Erythroblast (primary cell): ENCODE data around the gene LRRC14B.

Experiments
- DNase-seq, 2 experiments: peaks; one replicate each; lab custom pipeline; 2025; lab: John Stamatoyannopoulos, UW
- GATA1 ChIP-seq: IDR thresholded peaks from 2 replicates; pipeline ENCODE4 v1.6.1; 2011; ENCODE audit warnings: low read depth, mild to moderate bottlenecking, control low read depth, low read length, moderate library complexity
- POLR2A ChIP-seq: IDR thresholded peaks from 2 replicates; pipeline ENCODE4 v1.6.1; 2011; ENCODE audit warnings: mild to moderate bottlenecking, low read length

Gene LRRC14B

DNA sequence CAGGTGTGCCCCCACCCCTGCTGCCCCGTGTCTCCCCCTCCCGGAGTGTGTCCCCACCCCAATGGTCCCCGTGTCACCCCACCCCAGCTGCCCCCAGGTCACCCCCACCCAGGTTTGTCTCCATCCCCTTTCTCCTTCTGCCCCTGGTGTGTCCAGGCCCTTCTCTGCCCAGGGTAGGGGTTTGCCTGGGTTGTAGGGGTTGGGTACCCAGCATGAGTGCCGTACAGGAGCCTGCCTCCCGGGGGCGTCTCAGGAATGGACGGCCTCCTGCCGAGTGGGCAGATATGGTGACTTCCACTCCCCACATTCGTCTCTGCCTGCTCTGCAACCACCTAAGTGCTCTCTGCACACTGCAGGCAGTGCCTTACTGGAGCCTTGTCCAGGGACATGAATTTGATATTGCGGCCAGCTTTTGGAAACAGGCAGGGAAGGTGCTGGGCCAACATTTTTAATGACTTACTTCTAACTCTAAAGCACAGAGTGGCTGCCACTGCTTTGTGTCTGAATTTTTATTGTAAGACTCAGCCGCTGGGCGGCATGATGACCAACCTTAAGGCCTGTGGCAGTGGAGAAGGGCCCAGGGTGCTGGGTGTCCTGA is 6.7 kb downstream of the LRRC14B start:
- no peak for DNase-seq
- TF ChIP-seq GATA1: no peak
- no peak for TF ChIP-seq POLR2A

DNA sequence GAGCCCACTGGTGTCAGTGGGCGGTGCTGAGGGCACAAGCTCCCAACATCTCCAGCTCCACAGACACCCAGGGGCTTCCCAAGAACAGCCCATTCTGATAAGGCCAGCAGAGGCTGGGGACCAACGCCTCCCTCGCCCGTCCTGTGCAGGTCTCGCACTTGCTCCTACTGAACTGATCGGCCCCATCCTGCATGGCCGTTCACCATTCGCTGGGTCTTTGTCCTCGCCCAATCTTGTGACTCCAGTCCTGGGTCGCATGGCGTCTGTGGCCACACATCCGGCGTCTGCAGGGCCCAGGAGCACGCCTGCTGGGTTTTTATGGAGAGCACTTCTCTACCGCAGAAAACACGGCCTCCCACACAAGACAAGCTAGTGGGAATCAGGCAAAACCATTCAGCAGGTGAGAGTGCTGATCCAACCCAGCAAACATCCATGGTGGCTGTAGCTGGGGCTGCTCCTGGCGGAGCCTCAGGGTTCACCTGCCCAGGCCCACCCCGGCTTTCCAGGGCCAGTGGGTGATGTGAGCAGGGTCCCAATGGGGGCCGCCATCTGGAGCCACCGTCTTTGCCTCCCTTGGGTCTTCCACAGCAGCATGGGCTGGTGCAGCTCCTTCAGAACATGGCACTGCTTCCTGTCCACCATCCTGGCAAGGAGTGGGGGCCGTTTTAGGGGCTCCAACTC is 7.4 kb downstream of the LRRC14B start:
- no peak for DNase-seq

GRCh38 chr5:199197-199949 is 8.1 kb downstream of the LRRC14B start:
- TF ChIP-seq POLR2A (no peak), GATA1 (no peak)
- DNase-seq: no peak

More for the DNA sequence above, 7.4 kb downstream of the LRRC14B start:
- TF ChIP-seq GATA1: no peak
- no peak for TF ChIP-seq POLR2A

GRCh38 chr5:199950-200645 is 8.8 kb downstream of the LRRC14B start:
- TF ChIP-seq POLR2A: no peak
- TF ChIP-seq GATA1: no peak
- no peak for DNase-seq

- no peak for DNase-seq
Measured at GRCh38 chr5:200985-201384, 9.7 kb downstream of the LRRC14B start.

DNA sequence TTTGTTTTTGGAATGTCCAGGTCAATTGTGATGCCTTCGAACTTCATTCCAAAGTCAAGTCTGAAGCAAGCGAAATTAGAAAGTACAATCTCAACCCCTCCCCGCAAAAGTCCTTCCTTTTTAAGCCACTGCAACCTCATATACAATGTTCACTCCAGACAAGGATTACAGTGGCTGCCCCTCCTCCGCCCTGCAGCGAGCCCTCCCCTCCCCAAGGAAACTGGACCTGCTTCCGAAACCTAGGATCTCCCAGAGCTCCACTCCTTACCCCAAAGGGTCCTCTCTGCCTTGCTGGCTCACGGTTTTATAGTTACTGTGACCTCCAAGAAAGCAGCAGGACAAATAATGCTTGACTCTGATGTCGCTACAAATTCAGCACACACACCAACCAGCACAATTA is 10.4 kb downstream of the LRRC14B start:
- no peak for TF ChIP-seq GATA1
- no peak for DNase-seq

More at GRCh38 chr5:200985-201384, 9.7 kb downstream of the LRRC14B start:
- TF ChIP-seq POLR2A (no peak), GATA1 (no peak)

DNA sequence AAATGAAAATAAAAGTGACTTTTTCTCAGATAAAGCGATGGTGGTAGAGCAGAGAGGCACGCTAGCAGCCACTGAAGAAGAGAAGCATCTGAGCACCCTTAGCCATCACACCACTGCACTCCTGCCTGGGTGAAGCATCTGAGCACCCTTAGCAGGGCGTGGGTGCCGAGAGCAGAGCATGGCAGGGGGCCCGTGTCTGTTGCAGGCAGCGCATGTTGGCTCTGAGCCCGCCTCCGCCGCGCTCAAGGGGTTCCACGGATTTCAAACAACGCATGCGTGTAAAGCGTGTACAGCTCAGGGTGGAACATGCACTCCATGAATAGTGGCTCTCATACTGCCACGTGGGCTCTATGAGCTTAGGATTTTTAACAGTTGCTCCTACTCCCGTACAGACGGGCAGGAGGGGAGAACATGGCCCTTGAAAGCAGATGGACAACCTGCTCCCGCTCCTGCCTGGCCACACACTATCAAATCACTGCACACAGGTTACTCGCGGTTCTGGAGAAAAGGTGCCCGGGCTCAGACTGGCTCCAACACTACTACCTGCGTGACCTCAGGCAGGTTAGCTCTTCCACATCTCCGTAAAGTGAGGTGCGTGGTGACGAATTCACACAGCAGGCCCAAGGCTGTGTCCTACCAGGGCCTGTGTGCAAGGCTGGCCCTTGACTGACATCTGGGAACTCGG is 12.1 kb downstream of the LRRC14B start:
- TF ChIP-seq POLR2A: no peak
- no peak for TF ChIP-seq GATA1
- no peak for DNase-seq

- no peak for DNase-seq
- TF ChIP-seq GATA1: no peak
- TF ChIP-seq POLR2A: no peak
Measured at GRCh38 chr5:204001-204400, 12.7 kb downstream of the LRRC14B start.

DNA sequence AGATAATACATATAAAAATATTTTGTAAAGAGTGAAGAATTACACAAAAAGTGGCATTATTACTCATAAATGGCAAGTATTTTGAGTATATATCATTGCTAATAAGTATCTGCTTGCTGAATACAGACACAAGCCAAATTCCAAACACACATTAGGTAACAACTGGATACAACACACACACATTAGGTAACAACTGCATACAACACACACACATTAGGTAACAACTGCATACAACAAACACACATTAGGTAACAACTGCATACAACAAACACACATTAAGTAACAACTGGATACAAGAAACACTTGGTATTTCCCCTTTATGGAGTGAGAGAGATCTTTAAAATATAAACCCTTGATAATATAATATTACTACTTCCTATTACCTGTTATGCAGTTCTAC is 13.2 kb downstream of the LRRC14B start:
- TF ChIP-seq POLR2A (no peak), GATA1 (no peak)

GRCh38 chr5:204966-205670 is 13.8 kb downstream of the LRRC14B start:
- DNase-seq: no peak
- TF ChIP-seq GATA1: no peak
- TF ChIP-seq POLR2A: no peak

More for the DNA sequence above, 13.2 kb downstream of the LRRC14B start:
- no peak for DNase-seq

DNA sequence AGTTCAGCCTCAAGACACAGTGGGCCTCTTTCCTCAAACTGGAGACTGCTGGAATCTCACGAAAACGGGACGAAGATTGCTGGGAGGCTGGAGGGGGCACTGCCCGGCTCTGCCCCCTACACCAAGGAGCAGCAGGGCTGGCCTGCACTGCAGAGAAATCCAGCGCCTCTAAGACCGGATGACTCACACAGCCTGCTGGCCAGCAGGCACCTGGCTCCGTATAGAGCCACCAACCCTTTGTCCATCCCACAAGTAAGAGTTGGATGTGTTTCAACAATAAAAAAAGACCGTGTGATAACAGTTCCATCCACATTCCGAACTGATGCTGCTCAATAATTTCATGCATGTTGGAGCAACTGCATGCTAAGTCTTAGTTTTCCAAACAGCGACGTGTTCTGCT is 15.1 kb downstream of the LRRC14B start:
- TF ChIP-seq POLR2A (no peak), GATA1 (no peak)
- DNase-seq: no peak

- TF ChIP-seq POLR2A: no peak
- DNase-seq: peak in 1 of 2 experiments; percentile 11
Measured at GRCh38 chr5:206927-207536, 15.7 kb downstream of the LRRC14B start.
